NCI-H146 (cell line): ENCODE measurements around the gene FILIP1L.

ENCODE experiments used
- DNase-seq: peaks from one replicate; lab custom pipeline; 2025; lab: John Stamatoyannopoulos, UW

Gene FILIP1L

GRCh38 chr3:100114413-100115030 is at the start of gene FILIP1L:
Gene FILIP1L (minus strand): TSS chr3:100114501.
- DNase-seq = no peak

GRCh38 chr3:100163787-100164186 is 49.5 kb upstream of the FILIP1L start:
- DNase-seq = no peak

DNA sequence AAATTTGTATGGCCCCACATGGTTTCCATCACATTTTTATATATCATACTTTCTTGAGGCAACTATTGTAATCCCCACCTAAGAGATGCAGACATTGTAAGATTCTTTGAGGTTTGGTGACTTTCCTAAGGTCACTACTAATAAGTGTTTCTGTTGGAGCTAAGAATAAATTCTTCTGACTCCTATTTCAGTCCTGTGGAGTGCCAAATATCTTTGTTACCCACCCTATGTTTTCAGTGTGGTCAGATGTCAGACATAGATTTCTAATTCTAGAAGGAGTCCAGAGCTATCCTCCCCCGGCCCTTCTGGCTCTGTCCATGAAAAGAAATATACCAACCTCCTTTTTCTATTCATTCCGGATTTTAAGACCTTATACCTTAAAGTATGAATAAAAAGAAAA is 46.2 kb upstream of the FILIP1L start:
- no peak for DNase-seq

DNA sequence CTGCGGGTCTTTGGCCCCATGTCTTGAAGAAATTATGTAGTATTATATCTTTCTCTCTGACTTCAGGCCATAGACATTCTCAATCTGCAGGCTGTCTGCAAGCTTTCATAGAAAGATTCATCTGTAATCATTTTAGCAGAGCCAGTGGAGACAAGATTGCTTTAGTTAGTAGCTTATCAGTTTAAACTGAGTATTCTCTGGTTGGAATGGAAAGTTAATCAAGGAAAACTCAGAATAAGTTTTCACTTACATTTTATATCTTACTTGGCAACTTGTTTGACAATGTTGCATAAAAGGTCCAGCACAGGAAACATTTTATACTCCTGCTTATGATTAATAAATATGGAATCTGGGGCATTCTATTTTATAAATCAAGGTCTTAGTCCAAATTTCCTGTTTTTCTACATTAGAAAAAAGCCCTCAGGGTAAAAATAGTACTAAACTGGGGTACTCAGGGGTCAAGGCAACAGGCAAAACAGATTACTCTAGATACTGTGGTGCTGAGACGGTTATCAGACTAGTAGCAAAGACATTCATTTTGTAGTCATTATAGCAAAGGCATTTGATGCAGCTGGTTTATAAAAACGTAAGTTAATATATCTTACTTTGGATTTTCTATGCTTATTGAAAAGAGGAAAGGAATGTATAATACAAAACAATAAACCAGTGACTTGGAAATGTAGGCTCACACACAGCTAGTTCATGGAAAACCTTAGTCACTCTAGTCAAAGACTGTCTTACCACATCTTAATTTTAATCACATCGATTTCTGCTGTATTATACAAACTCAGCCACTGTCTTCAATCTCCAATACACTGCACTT is 45.2 kb upstream of the FILIP1L start:
- no peak for DNase-seq

DNA sequence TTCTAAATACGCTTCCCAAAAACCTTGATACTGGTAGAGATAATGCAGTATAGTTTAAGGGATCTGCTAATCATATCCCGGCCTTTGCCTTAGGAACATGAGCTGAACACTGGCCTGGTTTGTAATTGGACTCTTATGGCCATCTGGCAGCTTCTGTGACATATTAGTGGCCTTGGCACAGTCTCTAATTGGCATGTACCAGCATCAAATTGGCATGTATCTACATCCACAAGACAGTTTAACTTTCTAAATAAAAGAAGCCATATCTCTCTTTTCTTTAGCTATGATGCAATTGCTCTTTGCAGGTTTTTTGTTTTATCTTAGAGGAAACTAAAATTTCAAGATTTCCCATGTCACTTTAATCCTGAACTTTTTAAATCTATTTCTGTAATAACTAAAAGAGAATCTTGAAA is 44.6 kb upstream of the FILIP1L start:
- DNase-seq = no peak

DNA sequence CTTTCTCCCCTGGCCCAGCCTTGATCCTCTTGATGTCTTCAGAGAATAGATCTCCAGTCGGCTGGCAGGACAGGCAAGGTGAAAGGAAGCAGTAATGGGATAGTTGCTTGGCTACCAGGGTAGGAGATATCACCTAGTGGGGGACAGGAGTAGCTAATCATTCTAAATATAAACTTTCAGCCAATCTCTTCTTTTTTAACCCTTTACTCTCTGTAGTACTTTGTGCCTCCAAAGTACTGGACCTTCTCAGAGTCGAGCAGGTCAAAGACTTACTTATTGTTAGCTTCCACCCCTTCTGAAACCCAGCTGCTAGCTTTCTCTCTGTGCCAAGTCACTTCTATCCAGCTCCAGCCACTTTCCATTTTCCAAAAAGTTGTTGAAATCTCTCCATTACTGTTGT is 43.4 kb upstream of the FILIP1L start:
- no peak for DNase-seq

DNA sequence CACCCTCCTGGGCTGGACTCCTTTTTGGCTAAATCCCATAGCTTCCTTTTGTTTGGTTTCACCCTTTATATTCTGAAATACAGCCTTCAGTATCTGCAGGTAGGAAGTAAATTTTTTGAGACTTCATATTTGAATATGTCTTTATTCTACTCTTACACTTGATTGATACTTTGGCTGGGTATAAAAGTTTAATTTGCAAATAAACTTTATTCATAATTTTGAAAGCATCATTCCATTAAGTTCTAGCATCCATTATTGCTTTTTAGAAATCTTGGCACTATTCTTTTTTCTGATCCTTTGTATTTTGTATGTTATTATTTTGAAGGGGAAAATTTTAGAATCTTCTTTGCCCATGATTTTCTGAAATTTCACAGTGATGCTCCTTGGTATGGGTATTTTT is 41.3 kb upstream of the FILIP1L start:
- no peak for DNase-seq

- no peak for DNase-seq
Observed at GRCh38 chr3:100155128-100155527, 40.8 kb upstream of the FILIP1L start.

DNA sequence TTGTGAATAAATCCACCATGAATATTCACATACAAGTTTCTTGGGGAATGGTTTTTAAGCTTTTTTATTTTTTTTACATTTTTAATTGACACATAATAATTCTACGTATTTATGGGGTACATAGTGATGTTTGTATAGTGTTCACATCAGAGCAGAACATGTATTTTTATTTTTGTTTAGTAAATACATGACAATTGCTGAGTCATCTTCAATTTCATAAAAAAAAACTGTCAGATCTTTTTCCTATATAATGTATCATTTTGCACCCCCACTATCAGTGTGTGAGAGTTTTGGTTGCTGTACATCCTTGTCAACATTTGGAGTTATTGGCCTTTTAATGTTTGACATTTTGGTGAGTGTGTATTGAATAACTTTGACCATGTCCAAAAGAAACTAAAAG is 39.9 kb upstream of the FILIP1L start:
- no peak for DNase-seq

GRCh38 chr3:100151024-100151707 is 36.9 kb upstream of the FILIP1L start:
- DNase-seq = no peak

- no peak for DNase-seq
Observed at GRCh38 chr3:100150473-100150872, 36.2 kb upstream of the FILIP1L start.

GRCh38 chr3:100149713-100150415 is 35.6 kb upstream of the FILIP1L start:
- no peak for DNase-seq

- peak; percentile 13 for DNase-seq
Observed at GRCh38 chr3:100149130-100149529, 34.8 kb upstream of the FILIP1L start.

- DNase-seq = no peak
Observed at GRCh38 chr3:100144255-100144866, 30.1 kb upstream of the FILIP1L start.

DNA sequence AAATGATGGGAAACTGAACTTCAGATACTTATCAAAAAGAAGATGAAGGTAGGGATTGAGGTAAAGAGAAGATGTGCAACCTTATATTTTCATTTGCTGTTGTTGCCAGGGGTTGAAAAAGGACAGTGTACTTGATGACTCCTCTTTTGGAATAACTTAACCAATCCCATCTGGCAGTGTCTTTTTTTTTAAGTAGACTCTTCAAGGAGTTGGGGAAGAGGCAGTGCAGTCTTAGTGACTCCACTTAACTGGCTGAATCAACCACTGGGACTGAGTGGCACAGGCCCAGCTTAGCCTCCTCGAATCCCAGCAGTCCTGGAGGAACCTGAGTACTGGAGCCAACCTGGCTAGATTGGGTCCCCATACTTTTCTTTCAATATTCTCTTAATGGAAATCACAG is 27.3 kb upstream of the FILIP1L start:
- no peak for DNase-seq

- no peak for DNase-seq
Observed at GRCh38 chr3:100140976-100141375, 26.7 kb upstream of the FILIP1L start.

DNA sequence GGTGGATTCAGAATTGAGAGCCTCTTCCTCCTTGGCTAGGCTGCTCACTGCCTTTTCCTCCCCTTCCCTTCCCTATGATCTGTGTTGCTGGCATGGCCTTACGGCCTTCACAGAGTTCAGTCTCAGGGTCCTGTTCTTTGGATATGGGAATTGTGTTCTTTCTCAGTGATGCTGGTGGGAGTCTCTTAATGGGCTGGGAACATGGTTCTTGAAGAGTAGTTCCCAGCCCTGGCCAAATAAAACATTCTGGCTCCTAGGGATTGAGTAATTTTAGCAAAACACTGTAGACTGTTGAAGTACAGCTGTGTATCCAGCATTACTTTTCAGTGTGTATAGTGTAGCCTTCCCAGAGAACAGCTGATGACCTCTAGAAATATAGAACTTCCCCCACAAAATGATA is 22.6 kb upstream of the FILIP1L start:
- DNase-seq = no peak

GRCh38 chr3:100131241-100131640 is 16.9 kb upstream of the FILIP1L start:
- no peak for DNase-seq

DNA sequence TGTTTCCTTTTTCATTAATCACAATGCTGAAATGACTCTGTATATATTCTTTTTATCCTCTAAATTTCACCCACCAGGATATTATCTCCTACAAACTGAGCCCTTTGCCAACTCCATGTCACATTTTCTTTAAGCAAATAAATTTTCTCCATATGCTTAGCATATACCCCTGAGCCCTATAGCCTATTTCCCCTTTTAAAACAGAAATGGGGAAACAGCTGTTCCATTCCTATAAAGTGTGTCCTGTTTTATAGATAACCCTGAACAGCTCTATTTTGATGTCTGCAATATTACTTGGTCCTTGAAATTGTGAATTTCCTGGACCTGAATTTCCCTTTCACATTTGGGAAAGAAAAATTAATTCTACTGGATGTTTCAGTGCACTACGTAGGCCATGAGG is 15.6 kb upstream of the FILIP1L start:
- no peak for DNase-seq

GRCh38 chr3:100128565-100128964 is 14.3 kb upstream of the FILIP1L start:
- DNase-seq = no peak

- no peak for DNase-seq
Observed at GRCh38 chr3:100127792-100128191, 13.5 kb upstream of the FILIP1L start.
